Stimulated activated CD8-positive, alpha-beta memory T cell treated with anti-CD3 and anti-CD28 coated beads, Interleukin-15, amount 100 ng/mL, for 1 hour (primary cell): ENCODE measurements around the gene RTL3.
"Not testable (repeated sequence)": the region's sequence is repeated elsewhere in the genome, so short reads cannot be mapped to it uniquely, and the experiment has no call there.

ENCODE experiments used
- DNase-seq: peaks from one replicate; pipeline ENCODE4 v3.0.0-alpha.2; 2020; ENCODE audit warnings: low read depth

Gene RTL3, protein sequence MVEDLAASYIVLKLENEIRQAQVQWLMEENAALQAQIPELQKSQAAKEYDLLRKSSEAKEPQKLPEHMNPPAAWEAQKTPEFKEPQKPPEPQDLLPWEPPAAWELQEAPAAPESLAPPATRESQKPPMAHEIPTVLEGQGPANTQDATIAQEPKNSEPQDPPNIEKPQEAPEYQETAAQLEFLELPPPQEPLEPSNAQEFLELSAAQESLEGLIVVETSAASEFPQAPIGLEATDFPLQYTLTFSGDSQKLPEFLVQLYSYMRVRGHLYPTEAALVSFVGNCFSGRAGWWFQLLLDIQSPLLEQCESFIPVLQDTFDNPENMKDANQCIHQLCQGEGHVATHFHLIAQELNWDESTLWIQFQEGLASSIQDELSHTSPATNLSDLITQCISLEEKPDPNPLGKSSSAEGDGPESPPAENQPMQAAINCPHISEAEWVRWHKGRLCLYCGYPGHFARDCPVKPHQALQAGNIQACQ

DNA sequence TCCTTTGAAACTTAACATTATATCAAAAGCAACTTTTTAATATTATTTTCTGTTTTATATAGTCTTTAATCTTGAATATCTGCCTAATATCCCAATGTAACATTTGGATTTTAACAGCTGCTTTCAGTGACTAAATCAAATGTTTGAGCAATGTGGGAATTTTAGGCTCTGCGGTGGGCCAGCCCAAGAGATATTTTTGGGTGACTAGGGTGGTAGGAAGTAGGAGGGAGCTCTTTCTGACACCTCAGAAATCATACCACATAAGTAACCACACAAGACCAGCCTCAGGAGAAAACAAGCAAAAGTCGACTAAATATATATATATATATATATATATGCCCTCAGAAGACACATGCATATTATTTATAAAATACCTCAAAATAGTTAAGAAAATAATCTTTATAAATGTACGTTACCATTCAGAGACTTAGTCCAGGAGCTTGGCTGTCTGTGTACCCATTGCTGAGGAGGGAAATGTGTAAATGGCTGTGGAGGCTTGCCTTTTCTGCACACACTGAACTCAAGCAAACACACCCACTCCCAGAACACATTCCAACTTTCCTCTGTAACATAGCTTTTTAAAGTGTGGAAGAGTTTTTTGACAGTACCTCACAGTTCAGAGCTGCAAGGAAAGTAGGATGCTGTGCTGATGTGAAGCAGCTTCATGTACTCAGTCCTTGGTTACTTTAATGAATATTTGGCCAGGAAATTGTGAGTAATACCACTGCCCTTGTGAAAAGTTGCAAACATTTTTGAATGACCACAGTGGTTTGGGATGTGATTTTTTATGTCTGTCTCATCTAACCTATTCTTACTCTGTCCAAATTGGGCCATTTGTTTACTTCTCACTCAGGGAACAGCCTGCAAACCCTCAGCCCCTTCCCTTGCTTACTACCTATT lies at the start of gene RTL3:
Gene RTL3 (minus strand): TSS at position 484 of the 900 bp plus-strand sequence. CDS start 908 bp downstream, outside the sequence.
- no peak for DNase-seq

DNA sequence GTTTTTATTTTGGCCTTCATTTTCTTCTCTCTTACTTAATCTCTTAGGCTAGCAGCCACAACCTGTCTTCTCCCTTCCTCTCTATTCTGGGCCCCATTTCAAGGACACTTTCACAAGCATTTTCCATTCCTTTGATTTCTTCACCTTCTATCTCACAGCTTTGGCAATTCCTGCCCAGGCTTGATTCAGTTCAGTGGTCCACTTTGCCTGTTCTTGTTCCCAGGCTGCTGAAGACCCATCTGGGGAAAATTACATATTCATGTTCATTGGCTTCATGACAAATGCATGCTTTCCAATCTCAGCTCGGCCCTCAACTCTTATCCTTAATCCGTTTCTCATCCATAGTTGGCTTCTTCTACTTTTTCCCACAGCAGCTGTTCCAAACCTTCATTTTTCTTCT lies 49.7 kb upstream of the RTL3 start:
- no peak for DNase-seq

GRCh38 chrX:78708262-78708661 lies 49.1 kb upstream of the RTL3 start:
- DNase-seq: no peak

DNA sequence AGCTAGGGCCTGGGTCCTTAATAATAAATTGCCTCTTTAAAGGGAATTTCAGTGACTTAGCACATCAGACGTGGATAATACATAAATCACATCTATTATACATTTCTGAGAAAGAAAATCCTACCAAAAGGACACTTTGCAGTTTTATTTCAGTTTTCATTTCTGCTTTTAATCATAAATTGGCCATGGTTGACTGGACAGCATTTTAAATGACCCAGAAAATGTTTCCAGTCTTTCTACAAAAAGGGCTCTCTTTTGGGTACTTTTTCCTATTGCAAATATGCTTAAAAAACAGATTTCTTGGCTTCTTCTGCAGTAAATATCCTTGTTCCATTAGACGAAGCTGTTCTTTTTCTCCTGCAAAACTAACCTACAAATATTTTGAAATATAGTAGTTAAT lies 46.9 kb upstream of the RTL3 start:
- DNase-seq: no peak

- no peak for DNase-seq
These were observed 34.4 kb upstream of the RTL3 start for GRCh38 chrX:78693536-78693935.

DNA sequence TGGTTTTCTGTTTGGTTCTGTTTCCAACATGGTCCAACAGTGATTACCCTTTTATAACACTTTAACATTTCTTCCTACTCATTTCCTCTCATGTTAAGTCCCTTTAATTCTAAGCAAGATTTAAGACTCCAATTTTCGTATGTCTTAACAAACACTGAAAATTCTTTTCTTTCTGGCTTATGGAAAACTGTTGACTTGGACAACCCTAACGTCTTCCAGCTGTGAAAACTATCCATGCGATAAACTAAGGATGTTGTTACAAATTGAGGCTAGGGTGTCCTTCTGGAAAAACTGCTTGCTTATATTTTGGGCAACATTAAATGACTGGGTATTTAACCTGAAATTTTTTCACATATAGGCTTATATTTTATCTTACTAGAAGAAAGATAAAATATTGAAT lies 33.9 kb upstream of the RTL3 start:
- no peak for DNase-seq

GRCh38 chrX:78687586-78687985 lies 28.5 kb upstream of the RTL3 start:
- no peak for DNase-seq

GRCh38 chrX:78673246-78673645 lies 14.1 kb upstream of the RTL3 start:
- no peak for DNase-seq

- no peak for DNase-seq
These were observed 6.2 kb upstream of the RTL3 start for GRCh38 chrX:78665342-78665741.

GRCh38 chrX:78661836-78662235 lies 2.7 kb upstream of the RTL3 start:
- no peak for DNase-seq

DNA sequence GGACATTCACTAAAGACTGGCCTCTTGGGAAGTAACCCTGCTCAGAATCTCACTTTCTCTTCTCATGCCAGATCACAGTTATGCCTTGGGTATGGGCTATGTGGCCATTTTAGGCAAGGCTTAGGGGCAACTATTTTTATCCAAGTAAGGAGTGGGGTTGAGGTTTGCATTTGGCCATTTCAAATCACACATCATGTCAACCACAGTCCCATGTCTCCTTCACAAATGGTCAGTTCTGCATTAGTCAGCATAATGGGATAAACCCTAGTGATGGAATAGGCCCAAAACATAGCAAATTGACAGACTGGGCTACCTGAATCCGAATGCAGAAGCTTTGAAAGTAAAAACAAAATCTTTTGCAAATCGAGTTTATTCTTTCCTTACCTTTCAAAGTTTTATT lies 827 bp upstream of the RTL3 start:
- DNase-seq: no peak

DNA sequence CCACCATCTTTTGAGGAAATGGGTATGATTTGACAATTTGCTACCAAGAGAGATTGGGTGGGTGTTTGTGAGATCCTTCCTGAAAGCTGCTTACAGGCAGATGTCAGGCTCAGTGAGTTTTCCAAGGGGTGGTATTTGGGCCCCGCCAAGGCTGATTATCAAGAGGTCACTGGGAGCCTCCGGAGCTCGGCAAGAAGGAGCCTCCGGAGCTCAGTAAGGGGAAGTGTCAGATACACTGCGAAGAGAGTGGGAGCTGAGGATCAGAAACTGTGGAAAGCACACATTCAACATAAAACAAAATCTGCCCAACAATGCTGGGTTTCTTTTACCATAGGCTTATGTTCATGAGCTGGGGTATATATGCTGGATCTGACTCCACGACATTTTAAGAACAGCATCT lies 714 bp downstream of the RTL3 start:
- no peak for DNase-seq

GRCh38 chrX:78655642-78656041 lies 3.5 kb downstream of the RTL3 start:
- no peak for DNase-seq

DNA sequence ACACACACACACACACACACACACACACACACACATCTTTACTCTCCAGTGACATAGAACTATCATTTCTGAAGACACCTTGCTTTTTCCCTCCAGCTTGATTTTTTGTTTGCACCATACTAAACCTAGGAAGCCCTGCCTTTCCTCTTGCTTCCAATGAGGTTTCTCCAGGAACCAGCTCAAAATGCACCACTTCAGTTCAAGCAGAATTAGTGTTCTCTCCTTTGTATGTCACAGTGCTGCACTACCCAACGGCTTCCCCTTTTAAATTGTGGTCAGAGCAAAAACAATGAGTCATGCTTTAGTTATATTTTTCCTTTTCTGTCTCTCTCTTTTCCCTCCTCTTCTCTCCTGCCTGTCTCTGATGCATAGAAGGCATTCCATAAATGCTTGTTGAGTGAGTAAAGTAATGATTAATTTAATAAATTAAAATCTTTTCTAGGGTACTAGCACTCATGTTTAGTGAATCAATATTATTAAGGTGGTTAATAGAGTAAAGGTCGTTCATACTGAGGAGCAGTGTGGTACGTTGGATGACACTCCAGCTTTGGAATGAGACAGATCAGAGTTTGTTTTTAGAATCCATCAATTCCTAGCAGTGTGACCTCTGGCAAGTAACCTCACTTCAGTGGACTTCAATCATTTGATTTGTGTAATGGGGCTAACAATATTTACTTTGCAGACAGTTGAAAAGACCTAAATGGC lies 5.9 kb downstream of the RTL3 start:
- DNase-seq: no peak

- DNase-seq: no peak
These were observed 8.2 kb downstream of the RTL3 start for GRCh38 chrX:78650906-78651437.

GRCh38 chrX:78643874-78644273 lies 15.3 kb downstream of the RTL3 start:
- DNase-seq: no peak

GRCh38 chrX:78643096-78643495 lies 16.0 kb downstream of the RTL3 start:
- DNase-seq: no peak

DNA sequence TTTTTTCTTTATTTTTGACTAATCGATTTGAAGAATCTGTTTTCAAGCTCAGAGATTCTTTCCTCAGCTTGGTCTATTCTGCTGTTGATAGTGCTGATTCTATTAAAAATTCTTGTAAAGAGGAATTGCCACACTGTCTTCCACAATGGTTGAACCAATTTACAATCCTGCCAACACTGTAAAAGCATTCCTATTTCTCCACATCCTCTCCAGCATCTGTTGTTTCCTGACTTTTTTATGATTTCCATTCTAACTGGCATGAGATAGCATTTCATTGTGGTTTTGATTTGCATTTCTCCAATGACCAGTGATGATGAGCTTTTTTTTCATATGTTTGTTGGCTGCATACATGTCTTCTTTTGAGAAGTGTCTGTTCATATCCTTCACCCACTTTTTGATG lies 23.0 kb downstream of the RTL3 start:
- not testable (repeated sequence) for DNase-seq

DNA sequence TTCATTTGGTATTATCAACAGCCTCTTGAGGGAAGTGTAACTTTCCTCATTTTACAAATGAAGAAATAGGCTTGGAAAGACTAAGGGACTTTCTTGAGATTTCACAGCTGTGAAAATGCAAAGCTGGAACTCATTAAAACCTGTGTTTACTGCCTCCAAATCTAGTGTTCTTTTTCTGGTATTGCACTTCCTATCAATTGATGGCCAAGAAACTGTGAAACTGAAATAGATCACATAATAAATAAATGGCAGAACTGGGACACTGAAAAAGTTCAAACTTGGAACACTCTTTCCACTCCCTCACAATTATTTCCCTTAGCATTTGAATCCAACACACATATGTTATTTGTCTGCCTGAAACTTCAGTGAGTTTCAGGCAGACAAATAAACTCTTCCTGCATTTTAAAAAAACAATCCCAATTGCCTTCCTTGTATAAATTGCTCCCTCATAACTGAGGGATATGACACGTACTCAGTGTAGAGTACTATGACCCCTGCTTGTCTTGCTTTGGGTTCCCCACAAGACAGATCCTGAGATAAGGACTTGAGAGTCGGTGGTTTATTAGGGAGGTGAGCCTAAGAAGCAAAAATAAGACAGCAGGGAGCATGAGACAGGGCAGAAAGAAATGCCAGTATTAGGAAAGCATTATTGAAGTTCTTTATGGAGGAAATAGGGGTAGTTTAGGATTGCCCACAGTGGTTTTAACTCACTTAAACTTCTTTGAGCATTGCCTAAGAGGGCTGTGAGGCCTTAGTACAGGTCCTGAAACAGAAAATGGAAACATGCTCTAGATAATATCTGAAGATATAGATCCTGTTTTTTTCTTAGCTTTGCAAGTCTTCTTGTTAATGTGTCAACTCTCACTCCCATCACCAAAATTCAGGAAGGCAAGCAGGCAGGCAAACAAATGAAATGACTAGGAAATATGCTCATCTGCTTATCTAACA lies 33.9 kb downstream of the RTL3 start:
- DNase-seq: no peak

- DNase-seq: no peak
These were observed 34.7 kb downstream of the RTL3 start for GRCh38 chrX:78624426-78624825.

- DNase-seq: no peak
These were observed 36.3 kb downstream of the RTL3 start for GRCh38 chrX:78622831-78623230.
